Activated CD4-positive, alpha-beta T cell treated with anti-CD3 and anti-CD28 coated beads, Interleukin-2, amount 50 U/mL, for 16 hours (primary cell): ENCODE data around the gene TWF2.
A peak's percentile ranks its signal among the peaks of the same experiment; 100 is the strongest.

Experiments used
- DNase-seq: peaks from one replicate; pipeline ENCODE4 v3.0.0-alpha.2; 2020

TWF2 gene

DNA sequence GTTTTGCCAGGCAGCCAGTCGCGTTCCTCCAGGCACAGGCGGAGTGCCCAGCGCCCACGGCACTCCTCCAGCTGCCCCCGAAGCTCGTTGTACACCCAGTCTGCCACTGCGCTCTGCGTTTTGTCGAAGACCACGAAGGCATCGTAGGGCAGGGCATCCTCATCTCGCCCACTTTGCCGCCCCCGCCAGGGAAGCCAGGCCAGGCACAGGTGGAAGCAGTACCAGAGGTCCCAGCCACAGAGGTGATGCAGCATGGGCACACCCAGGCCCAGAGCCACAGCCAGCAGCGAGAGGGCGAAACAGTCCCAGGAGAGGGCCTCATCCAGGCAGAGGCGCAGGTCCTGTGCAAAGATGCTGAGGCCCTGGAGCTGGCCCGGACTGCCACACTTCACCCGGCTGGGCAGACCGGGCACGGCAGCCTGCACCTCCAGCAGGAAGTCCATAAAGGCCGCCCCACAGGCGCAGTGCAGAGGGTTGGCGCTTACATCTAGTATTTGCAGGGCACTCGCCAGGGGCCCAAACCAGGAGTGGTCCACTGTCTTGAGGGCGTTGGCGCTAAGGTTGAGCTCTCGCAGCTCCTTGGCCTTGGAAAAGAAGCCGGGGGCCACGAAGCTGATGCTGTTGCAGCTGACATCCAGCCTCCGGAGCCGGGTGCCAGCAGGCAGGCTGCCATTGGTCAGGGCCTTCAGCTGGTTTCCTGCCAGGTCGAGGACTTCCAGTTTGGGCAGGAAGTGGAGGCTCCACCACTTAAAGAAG lies 17.2 kb downstream of the TWF2 start:
- peak; percentile 57 for DNase-seq

DNA sequence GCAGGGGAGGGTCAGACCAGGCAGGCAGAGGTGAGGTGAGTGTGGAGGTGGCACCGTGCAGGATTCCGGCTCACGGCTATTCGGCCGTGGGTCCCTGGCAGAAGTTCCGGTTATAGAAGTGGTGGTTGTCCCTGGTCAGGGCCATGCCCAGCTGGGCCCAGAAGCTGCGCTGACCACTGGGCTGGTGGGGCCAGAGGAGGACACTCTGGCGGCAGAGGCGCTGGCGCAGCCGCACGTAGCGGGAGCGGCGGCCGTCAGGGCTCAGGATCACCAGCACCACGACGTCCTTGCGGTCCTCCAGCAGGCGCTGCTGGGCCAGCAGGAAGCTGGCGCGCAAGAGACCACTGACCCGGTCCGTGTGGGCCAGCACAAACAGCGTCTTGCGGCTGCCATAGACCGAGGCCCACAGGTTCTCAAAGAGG lies 17.8 kb downstream of the TWF2 start:
- DNase-seq, result no peak

DNA sequence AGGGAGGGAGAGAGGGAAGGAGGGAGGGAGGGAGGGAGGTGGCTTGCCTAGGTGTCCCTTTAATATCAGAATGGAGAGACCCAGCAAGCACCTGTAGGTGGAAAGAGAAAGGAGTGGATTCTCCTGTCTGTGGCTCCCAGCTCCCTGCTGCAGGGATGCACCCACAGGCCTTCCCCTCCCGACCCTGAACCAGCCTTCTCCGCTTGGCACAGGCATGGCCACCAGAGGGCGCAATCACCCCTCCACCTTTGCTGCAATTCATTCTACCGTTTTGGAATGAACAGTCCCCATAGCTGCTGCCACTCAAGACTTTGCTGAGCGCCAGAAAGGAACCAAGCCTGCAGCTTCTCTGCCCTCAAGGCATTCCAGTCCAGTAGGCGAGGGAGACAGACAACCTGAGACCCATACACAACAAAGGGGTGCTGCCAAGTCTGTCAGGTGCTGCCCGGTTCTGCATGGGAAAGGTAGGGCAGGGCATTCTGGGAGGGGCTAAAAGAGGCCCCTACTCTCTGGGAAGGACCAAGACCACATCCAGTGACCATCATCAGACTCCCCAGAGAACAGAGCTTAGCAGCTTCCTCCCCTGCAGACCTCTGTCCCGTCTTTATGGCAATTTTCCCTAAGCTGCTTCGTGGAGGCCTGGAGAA lies 18.5 kb downstream of the TWF2 start:
- peak; percentile 87 for DNase-seq

DNA sequence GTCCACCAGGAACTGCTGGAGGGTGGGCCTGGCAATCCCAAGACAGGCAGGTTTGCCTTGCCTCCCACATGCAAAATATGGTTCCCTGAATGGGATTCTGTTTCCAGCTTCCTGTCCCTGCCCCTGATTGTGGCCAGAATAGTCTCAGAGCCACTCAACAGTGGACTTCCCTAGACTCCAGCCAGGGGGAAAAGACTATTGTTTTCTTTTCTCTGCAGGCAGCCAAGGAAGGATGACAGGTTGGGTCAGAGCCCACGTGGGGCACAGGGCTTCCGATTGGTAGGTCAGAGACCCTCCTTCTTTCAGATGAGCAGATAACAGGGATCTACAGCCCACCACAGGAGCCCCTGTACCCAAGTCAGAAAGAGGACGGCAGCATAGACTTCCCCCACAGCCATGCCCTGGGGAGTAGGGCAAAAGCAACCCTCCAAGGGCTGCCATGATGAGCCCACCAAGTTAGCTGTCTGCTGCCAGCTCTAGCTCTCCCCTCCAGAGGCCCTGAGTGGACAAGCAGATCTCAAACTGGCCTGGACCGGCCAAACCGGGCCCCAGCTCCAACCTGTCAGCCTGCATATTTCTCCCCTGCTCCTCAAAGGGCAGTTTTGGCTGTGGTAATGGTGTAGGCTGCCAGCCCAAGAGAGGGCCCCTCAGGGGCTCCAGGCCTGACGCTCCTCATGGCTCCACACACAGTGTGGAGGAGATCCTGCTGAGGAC lies 19.9 kb downstream of the TWF2 start:
- no peak for DNase-seq

DNA sequence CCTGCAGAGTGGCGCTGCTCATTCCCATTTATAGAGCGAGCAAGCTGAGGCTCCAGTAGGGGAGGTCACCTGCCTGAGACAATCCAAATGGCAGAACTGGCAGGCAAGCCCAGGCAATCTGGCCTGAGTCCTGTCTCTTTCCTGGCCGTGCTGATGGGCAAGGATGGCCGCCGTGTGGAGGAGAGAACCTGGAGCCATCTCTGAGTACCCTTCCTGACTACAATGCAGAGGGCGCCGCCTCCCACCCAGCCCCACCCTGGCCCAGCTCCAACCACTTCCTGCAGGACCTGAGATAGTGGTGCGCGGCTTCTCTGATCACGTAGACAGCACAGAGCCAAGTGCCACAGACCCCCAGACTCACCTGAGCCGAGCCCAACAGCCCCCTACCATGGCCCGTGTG lies 20.5 kb downstream of the TWF2 start:
- no peak for DNase-seq

DNA sequence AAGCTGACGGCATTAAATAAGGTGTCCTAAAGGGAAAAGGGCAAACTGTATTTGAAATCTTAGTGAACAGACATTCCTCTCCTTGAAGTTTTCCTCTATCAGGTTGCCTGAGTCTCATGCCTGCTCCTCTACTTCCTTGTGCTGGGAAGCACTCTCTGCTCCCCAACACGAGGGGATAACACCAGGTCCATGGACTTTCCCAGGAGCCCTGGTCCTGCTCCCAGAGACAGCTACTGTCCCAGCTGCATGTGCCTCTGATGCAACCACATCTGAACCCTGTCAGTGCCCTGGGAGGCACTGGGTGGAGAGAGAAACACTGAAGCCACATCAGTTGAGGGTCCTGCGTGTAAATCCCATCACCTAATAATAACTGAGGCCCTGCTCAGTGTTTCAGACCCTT lies 20.9 kb downstream of the TWF2 start:
- no peak for DNase-seq

DNA sequence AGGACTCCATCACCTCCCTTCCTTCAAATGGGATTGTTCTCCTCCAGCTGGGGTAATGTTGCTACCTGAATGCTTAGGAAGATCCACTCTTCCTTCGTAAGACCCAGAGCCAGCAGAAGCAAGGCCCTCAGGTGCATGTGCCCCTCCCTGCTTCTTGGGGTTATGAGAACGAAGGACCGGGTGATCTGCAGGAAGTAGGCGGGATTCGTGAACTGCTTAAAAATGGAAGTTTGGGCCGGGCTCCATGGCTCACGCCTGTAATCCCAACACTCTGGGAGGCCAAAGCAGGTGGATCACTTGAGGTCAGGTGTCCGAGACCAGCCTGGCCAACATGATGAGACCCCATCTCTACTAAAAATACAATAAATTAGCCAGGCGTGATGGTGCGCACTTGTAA lies 21.6 kb downstream of the TWF2 start:
- DNase-seq, result no peak

DNA sequence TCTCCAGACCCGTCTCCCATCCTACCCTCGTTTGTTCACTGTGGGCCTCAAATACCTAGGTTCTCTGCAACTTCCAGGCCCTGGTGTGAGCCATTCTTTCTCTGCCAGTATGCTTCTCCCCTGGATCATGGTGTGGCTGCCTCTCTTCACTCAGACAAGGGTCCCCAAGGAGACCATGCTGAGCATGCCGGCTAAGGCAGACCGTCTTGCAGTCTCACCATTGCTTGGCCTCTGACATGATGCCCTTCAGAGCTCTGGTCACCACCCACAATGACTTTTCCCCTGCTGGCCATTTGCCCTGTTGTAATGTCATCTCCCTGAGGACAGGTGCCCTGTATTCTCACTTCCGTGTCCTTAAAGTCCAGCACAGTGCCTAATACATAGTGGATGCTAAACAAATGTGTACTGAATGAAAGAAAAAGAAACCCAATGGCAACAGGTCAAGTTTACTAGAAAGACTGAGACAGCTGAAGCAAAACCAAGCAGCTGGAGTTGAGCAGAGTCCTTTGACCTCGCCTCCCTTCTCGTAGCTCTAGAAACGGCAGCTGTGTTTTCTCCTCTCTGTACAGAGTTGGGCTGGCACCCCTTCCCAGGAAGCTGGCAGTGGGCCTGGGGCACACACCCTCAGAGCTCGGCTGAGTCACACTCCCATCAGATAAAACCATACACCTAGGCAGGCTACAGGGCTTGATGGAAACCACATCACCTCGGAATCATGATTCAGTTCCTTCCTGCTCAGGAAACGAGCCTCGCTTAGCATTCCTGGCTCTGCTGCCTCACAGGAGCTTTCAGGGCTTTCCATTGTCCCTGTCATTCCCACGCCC lies 22.2 kb downstream of the TWF2 start:
- DNase-seq, result peak; percentile 56

DNA sequence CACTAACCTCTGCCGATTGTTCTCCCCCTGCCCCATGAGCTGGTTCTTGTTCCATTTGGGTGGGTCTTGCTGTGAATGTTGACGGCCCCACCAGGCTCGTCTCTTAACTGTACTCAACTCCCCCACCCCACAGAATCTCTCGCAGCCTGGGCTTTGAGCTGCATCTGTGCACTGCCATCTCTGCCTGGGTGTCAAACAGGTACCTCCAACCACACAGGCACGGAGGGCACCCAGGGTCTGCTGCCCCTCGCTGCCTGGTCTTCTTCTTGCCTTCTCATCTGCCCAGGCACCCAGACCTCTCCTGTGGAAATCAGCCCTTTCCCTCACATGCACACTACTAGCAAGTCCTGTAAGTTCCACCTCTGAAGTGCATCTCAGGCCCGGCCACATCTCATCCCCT lies 23.6 kb downstream of the TWF2 start:
- no peak for DNase-seq

DNA sequence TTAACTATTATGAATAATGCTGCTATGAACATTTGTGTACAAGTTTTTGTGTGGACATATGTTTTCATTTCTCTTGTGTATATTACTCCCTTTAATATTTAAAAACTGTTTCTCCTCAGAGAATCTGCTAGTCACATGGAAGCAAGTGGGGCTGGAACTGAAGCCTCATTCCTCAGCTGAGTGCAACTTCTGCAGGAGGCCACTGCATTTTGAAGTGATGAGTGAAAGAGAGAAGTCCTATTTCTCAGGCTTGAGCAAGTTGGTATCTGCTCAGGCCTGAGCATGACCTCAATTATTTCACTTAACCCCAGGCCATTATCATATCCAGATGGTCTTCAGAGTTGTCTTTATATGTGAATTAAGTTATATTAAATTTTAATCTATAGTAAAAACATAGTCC lies 25.1 kb downstream of the TWF2 start:
- no peak for DNase-seq

DNA sequence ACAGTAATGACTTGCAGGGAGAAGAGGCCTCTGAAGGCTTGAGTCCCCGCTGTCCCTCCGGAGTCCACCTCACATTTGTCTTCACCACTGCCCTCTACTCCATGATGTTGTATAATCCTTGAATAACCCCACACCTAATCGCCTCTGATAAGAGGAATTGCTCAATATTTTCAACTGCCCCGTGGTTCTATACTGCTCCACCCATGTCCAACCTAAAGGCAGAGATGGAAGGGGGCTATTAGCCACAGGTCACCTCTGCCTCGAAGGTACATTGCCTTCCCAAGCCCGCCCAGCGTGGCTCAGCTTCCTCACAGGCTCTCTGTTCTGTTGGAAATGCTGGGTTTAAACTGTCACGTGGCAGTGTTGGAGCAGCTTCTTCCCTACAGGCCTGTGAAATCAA lies 26.0 kb downstream of the TWF2 start:
- DNase-seq, result no peak

DNA sequence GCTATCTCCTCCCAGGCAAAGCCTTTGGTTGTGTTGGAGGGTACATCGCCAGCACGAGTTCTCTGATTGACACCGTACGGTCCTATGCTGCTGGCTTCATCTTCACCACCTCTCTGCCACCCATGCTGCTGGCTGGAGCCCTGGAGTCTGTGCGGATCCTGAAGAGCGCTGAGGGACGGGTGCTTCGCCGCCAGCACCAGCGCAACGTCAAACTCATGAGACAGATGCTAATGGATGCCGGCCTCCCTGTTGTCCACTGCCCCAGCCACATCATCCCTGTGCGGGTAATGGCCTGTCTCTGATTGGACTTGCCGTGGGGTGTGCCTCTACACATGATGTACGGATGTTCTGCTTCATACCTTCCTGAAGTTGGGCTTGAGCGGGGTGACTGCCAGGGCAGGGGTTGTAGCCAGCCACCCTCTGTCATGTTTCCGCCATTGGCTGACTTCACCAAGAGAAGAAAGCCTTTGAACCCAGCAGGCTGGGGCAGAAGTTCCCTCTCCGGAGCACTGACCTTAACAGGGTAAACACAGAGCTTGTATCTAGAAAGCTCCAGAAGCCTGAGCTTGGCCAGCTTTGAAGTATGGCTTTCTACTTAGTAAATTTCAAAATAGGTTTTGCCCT lies 27.6 kb downstream of the TWF2 start:
- DNase-seq, result no peak

DNA sequence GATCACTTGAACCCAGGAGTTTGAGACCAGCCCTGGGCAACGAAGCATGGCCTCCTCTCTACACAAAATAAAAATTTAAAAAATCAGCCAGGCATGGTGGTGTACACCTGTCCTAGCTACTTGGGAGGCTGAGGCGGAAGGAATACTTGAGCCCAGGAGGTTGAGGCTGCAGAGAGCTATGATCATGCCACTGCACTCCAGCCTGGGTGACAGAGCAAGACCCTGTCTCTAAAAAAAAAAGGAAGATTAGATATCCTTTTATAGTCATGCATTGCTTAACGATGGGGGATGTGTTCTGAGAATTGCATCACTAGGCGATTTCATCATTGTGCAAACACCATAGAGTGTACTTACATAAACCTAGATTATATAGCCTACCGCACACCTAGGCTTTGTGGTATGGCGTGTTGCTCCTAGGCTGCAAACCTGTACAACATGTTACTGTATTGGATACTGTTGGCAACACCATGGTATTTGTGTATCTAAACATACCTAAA lies 28.4 kb downstream of the TWF2 start:
- DNase-seq, result no peak

DNA sequence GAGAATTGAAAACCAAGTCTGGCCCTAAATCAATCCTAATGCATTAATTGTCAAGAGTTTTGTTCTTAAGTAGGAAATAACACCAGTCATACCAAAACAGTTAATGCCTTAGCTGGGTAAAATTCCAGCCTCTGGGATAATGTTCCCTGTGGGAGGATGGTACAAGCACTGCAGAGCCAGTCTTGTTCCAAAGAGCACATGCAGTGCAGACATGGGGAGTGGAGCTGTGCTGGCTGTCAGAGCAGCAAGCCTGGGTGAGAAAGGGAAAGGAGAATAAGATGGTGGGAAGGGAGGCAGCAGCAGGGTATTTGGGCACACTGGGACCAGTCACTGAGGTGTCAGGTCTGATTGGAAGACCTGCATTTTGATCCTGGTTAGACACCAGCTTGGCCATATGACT lies 28.9 kb downstream of the TWF2 start:
- no peak for DNase-seq

DNA sequence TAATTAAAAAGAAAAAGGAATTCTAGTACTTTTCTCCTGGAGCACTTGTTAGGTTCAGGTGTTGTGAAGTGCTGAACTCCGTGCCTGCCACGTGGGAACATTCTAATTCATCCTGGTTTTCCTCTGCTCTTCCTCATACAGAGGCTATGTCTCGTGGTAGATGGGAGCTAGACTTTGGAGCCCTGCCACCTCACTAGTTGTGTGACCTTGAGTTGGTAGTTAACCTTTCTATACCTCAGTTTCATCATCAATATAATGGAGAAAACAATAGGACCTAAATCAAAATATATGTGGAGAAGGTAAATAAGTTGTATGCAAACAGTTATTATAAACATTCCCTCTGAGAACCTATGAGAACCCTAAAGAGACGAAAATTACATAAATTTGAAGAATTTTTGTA lies 30.4 kb downstream of the TWF2 start:
- DNase-seq, result no peak

DNA sequence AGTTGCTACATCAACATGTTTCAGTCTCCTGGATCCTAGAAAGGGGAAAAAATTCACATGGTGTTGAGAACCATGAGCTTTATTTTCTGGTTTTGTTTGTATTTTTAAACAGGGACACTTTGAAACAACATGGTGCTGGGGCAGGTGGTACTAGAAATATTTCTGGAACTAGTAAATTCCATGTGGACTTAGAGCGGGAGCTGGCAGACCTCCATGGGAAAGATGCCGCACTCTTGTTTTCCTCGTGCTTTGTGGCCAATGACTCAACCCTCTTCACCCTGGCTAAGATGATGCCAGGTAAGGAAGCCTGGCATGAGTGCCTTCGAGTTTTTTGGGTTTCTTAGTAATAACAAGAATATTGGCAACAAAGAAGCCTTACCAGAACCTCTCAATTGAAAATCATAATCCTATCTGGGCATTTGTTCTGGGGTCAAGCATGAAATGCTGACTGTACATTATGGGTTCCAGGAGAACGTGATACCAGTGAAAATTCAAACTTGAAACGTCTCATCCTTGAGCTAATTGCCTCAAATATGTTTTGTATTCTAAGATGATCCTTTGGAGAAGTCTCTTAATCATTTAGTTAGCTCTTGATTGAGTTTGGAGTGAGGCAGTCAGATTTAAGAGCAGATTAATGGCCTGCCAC lies 33.1 kb downstream of the TWF2 start:
- no peak for DNase-seq

DNA sequence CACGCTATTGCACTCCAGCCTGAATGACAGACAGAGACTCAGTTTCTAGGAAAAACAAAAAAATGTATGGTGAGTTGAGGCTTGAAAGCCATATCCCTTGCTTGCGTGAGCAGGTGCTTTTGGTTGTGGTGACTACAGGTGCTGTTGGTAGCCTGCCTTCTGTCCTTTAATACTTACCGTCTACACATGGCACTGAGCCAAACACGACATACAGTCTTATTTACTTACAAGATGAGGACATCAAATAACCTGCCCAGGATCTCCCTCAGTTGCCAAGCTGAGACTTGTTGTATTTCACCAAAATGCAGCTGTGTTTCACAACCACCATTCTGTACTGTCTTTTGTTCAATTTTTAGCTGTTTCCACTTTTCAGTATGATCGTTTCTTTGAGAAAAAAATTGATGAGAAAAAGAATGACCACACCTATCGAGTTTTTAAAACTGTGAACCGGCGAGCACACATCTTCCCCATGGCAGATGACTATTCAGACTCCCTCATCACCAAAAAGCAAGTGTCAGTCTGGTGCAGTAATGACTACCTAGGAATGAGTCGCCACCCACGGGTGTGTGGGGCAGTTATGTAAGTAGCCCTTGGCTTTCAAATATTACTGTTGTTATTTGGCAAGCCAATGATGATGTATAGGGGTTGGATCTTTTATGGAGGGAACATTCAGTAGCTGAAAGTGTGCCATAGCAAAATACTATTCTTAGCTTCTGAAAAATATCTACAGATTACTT lies 34.5 kb downstream of the TWF2 start:
- DNase-seq, result no peak

DNA sequence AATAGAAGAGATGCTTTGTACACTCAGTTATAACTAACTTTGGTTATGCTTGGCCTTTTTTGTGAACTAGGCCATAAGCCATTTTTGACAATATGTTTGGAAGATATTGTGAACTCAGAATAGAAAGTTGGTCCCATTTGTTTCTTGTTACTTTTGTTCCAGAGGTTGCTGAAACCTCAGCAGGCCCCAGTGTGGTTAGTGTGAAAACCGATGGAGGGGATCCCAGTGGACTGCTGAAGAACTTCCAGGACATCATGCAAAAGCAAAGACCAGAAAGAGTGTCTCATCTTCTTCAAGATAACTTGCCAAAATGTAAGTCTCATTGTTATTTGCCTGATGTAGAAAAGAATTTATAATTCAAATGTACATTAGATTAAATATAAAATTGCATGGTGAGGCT lies 35.3 kb downstream of the TWF2 start:
- DNase-seq, result no peak

DNA sequence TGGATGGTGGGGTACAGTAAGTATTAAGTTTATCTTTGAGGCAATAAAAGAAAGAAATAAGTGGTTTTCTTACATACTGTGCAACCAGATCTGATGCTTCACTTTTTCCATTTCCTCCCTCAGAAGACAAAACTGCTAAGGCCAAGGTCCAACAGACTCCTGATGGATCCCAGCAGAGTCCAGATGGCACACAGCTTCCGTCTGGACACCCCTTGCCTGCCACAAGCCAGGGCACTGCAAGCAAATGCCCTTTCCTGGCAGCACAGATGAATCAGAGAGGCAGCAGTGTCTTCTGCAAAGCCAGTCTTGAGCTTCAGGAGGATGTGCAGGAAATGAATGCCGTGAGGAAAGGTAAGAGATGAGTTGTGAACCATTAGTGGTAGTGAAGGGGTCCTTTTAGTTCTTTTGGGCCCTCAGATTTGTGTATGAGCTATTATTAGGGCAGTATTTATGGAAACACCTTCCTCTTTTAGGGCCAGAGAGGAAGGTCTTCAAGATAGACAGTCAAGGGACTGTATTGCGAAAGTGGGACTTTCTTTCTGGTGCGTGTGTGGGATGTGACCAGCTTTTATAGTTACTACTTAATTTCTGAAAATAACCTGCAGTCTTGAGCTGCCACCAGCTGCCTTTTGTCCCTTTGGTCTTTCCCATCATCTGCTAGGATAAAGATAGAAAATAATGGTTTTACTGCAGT lies 36.4 kb downstream of the TWF2 start:
- no peak for DNase-seq

DNA sequence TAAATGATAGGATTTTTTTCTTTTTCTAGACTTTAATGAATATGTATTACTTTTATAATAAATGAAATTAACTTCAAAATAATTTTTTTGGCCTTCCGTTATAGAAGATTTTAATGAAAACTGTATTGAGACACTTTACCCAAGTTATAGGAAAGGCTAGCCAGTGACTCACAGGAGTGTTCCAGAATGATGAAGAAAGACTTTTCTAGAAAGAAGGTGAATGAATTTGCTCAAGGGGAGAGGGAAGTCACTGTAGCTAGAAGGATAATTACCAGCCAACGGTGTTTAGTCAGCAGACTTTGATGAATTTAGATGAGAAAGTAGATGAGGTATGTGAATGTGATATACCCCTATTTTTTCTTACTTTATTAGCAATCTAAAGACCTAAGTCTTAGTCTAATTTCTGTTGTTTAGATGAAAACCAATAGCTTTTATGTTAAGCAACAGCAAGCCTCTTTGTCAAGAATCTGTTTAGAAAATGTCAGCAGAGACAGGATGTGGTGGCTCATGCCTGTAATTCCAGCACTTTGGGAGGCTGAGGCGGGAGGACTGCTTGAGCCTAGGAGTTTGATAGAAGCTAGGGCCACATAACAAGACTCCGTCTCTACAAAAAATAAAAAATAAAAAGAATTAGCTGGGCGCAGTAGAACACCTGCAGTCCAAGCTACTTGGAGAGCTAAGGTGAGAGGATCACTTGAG lies 37.8 kb downstream of the TWF2 start:
- DNase-seq, result no peak
